Right renal pelvis (tissue), 4 donors: ENCODE results near the gene BORCS6. TPM values are rescaled to one million over a fixed set of nuclear protein-coding genes. Genes with fewer than 3 reads are reported as not detected.
"Not testable (repeated sequence)": the region's sequence is repeated elsewhere in the genome, so short reads cannot be mapped to it uniquely, and the experiment has no call there.

Source experiments
- DNase-seq, 4 donors: peaks; one replicate each; pipeline ENCODE4 v3.0.0-alpha.2; 2013; ENCODE audit warnings: low read depth in 4 of 4, low spot score in 3 of 4, missing footprints in 1 of 4
- polyA plus RNA-seq, 4 donors: library from polyadenylated mRNA; unstranded; fragments of 120-200 nt; gene quantifications; one replicate each; pipeline ENCODE4 v1.2.1, GENCODE V29; 2013; ENCODE audit not compliant: insufficient read length in 4 of 4

Gene BORCS6
- polyA plus RNA-seq, 4 donors, result 3.4 to 5.3 (median 4.4) TPM

- no peak for DNase-seq
Measured at GRCh38 chr17:8175795-8176196, 14.2 kb downstream of the BORCS6 start.

DNA sequence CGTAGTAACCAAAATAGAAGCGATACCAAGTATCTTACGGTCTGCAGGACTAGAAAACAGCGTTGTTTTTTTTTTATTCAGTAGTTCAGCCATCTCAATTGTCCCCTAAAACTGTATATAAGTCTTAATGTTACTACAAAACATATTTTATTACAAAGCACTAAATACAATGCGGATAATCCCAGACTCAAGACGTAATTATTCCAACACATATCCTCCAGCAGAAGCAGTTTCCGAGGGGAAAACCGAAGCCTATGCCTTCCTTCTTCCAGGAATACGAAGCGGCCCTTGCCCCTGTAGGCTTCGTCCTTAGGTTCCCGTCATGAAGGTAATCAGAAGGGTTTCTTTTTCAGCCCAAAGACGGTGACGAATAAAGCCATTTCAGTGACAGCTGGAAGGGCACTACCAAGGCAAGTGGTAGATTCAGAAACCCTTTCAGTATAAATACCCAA is 16.1 kb downstream of the BORCS6 start:
- no peak for DNase-seq

DNA sequence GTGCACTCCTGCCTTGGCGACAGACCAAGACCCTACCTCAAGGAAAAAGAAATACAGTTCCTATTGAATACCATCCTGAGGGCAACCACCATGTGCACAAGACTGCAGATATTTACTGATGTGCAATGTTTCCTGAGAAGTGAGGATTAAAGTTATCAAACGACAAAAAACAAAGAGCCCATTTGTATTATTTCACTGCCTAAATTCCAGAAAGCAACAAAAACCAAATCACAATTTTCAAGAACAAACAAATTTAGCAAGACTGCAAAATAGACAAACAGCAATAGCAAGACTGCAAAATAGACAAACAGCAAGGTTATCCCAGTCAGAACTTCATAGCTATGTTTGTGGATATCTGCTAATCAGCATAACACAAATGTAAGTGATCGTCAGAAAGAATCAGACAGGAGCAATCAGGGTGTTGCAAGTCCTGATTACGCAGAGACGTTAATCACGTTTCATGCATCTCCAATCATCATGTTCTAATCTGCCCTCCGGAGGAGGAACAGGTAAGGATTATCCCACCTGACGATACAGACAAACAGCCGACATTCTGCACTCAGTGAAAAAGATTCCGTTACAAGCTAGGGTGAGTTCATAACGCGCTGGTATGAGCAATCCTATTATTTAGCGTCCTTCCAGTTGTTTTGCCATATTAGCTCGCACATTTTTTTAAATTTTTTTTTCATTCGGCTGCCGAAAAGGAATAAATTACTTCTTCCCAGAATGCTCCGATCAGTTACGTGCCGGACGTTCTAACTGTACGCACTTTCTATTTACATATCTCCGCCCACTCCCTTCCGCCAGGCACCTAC is 16.7 kb downstream of the BORCS6 start:
- DNase-seq, result peak; percentile 86 to 93 (median 88)

- not testable (repeated sequence) for DNase-seq
Measured at GRCh38 chr17:8170186-8170585, 19.8 kb downstream of the BORCS6 start.

DNA sequence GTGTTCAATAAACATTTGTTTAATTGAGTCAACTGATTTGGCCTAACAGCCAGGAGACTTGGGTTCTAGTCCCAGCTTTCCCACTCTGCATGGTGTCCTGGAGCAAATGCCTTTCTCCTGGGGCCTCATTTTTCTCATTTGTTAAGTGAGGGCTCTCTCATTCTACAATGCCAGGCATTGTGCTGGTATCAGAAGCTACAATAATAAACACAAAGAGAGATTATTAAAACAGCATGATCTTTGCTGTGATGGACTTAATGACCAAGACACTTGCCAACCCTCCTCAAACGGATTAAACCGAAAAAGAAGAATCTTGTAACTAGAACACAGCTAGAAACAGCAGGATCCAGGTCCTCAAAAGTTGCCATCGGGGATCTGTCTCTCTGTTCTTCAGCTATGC is 22.5 kb downstream of the BORCS6 start:
- DNase-seq, result no peak

DNA sequence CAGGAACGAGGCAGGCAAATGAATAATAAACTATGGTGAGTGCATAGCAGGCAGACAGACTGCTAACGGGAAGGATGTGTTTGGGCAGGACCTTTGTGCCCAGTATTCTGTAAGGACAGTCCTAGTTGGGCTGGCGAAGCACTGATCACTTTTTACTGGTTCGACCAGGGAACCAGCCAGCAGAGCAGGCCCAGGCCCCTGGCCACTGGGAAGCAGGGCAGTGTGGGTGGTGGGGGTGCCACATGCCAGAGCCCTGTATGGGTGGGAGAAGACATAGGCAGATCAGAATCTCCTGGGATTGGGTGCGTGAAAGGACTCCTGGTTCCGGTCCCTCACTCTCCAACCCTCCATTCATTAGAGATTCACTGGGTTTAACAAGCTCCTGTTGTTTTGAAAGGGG is 23.2 kb downstream of the BORCS6 start:
- no peak for DNase-seq

- no peak for DNase-seq
Measured at GRCh38 chr17:8164815-8165131, 25.2 kb downstream of the BORCS6 start.

GRCh38 chr17:8163978-8164814 is 25.8 kb downstream of the BORCS6 start:
- DNase-seq, result no peak

DNA sequence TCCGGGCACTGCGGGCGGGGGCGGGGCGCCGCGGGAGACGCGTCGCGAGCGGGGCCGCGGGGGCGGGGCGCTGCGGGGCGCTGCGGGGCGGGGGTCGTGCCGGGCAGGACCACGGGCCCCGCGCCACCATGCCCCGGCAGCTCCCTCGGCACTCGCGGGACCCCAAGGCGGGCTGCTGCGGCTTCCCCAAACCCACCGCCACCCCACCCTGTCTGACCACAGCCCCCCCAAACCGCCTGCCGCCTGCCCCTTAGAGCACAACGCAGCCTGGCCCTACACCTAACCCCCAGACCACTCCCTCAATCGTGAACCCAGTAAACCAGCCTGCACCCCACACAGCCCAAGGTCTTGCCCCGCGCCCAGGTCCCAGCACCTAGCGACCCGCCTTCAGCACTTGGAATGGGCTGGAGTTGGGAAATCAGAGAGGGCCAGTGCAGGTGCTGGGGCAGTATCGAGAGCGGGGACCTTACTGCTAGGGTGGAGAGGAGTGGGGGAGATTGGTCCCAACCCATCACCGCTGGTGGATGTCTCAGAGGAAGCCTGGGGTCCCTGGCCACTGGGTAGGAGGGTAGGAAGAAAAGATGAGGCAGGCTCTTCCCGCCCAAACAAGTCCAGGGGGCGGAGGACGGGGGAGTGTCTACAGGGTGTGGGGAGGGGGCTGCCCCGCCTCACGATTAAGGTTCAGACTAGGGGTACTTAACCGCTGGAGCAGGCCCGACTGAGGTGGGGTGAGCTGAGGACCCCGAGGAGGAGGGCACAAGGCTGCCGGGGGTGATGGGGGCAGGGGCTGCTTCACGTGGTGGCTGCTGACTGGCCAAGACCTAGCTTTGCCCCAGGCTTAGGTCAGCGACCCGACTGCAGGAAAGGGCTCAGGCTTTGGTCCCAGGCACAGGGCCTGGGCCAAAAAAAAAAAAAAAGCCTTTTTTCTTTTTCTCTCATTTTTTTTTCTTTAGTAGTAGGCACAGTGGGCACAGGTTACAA is 26.7 kb downstream of the BORCS6 start:
- no peak for DNase-seq

DNA sequence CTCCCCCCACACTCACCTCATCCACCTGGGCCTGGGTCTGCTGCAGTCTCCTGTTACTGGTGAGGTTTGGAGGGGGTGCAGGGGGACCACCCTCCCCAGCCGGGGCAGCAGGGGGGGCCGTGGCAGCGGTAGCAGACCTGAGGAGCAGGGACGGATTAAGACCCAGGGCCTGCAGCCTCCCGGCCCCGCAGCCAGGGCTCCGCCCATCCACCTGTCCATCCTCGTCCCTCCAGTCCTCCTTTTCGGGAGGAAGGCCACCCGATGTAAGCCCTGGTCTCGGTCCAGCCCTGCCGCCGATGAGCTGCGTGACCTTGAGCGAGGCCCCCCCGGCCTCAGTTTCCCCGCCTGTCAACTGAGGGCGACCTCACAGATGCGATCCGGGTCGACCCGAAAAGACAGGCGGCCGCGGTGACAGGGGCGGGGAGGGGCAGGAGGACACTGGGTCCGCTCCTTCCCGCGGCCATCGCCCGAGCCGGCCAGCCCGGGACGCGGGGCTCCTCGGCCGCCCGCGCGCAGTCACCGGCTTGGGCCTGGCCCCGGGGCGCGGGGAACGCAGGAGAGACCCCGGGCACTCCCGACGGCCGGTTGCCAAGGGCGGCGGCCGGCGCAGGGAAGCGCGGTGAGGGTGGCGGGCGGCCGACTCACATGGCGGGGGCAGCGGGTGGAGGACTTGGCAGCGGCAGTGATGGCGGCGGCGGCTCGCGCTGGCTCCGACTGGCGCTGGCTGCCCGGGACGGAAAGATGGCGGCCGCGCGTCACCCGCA is 27.6 kb downstream of the BORCS6 start, which contains the start of gene VAMP2:
TSS of gene VAMP2 (minus strand) at position 716 of the 764 bp plus-strand sequence. CDS start at position 647, 69 bp downstream.
- DNase-seq, result no peak

- DNase-seq, result no peak
Measured at GRCh38 chr17:8161289-8162232, 28.4 kb downstream of the BORCS6 start.

DNA sequence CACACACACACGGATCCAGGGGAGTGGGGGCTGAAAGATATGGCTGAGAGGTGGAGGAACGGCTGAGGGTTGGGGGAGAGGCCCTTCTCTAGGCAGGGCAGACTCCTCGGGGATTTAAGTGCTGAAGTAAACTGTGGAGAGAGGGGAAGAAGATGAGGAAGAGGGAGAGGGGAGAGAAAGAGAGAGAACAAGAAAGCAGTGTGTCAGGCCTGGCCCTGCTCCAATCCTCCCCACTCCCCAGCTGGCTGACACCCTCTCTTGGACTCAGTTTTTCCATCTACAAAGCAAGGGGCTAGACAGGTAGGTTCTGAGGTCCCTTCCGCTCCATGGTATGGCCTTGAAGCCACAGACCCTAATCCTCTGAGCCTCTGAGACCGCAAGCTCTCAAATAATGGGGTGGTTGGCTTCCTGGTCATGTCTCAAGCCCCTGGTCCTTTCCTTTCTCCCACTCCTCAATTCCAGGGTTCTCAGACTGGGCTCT is 29.2 kb downstream of the BORCS6 start:
- DNase-seq, result no peak

DNA sequence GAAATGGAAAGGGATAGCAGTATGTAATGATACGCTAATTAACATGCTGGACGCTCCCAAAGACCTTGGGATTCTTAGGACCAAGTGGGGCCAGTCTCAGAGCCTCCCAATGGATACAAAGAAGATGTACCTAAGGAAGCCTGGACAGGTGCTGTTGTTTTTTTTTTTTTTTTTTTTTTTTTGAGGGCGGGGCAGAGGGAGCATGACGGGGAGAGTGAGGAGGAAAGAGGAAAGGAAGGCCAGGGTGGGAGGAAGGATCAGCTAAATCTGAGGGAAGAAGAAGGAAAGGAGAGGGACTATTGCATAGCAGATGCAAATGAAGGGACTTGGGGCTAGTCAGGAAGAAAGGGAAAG is 29.8 kb downstream of the BORCS6 start:
- no peak for DNase-seq

DNA sequence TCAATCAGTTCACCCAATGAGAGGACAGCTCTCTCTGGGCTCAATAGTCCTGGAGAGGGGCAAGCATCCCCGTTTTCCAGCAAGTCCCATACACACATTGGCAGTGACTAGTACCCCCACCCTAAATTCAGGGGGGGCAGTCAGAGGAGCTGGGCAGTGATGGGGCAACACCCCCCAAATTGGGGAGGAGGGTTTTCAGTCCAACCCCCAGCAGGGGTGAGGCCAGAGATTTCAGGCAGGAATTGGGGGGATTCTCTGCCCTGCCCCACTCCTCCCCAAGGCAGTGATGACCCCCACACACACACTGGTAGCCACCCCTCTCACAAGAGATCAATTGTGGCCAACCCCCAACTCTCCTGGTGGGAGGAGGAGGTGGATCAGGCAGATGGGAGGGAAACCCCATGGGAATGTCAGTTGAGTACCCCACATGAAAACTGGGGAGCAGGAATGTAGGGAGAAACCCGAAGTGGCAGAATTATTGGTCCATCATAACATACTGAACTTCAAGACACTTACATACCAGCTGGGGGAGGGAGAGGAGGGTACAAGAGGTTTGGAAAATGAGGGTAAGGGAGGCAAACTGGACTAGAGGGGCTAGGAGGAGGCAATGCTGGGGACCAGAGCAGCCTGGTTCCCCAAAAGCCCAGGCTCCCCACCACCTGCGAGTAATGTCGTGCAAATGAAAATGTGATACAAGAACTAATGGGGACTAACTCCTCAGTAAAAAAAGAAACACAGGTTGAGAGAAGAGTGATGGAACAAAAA is 30.3 kb downstream of the BORCS6 start:
- DNase-seq, result no peak

GRCh38 chr17:8159032-8159400 is 31.0 kb downstream of the BORCS6 start:
- DNase-seq, result no peak

DNA sequence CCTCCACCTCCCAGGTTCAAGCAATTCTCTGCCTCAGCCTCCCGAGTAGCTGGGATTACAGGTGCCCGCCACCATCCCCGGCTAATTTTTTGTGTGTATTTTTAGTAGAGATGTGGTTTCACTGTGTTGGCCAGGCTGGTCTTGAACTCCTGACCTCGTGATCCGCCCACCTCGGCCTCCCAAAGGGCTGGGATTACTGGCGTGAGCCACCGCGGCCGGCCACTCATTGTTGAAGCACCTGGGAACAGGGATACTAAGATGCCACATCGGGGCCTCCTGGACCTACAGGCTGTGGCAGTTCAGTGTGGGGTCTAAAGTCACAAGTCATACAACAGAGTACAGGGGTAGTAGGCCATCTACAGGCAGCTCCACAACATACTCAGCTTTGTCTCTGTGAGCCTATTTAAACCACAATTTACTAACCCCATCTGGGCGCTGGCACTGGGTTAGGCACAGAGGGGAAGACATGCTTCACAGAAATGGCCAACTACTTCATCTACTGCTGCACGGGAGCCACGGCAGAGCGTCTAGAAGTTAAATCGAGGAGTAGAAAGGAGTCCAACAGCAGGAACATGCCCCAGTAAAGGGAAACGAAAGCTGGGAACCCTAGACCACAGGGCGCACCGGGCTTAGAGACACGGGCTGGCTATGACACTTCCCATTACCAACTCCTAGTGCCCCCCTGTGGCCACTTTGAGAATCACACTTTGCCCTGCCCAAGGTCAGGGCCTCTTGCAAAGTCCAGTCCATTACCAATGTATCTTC is 31.5 kb downstream of the BORCS6 start:
- DNase-seq, result peak in 2 of 4 donors; percentile 81 to 82
